NCI-H1436 (cell line): ENCODE results near the gene ZBTB7B.
A peak's percentile ranks its signal among the peaks of the same experiment; 100 is the strongest.

Experiments
- DNase-seq: peaks from one replicate; lab custom pipeline; 2025; lab: John Stamatoyannopoulos, UW

Gene ZBTB7B

GRCh38 chr1:155060736-155061135, 58.1 kb downstream of the ZBTB7B start:
- DNase-seq = no peak

- DNase-seq = peak; percentile 92
Observed at GRCh38 chr1:155061381-155062150, 59.0 kb downstream of the ZBTB7B start.

- no peak for DNase-seq
Observed at GRCh38 chr1:155062151-155062686, 59.6 kb downstream of the ZBTB7B start.

- peak; percentile 66 for DNase-seq
Observed at GRCh38 chr1:155062702-155063411, 60.3 kb downstream of the ZBTB7B start.

- peak; percentile 47 for DNase-seq
Observed at GRCh38 chr1:155063550-155064110, 61.0 kb downstream of the ZBTB7B start, which contains the start of gene EFNA4. EFNA4 (plus strand) TSS chr1:155063740; CDS start chr1:155063824, 84 bp downstream.

GRCh38 chr1:155064111-155064831, 61.7 kb downstream of the ZBTB7B start:
- DNase-seq = no peak

- no peak for DNase-seq
Observed at GRCh38 chr1:155064832-155065429, 62.3 kb downstream of the ZBTB7B start.

- DNase-seq = no peak
Observed at GRCh38 chr1:155066777-155067176, 64.2 kb downstream of the ZBTB7B start.
